ENCODE data around the gene PRKCA. TPM values are rescaled to one million over a fixed set of nuclear protein-coding genes. Genes with fewer than 3 reads are reported as not detected.

Gene PRKCA
- total RNA-seq, 1 experiment from 2014 or later: 22.6 TPM

- Histone ChIP-seq H3K9ac (ENCODE audit: low read length) (no peak overlapping the region), H3K27ac (ENCODE audit: low read length) (no peak overlapping the region), H3F3A (ENCODE audit: low read length, unreplicated experiment) (no peaks in the 10 kb centered on the region), H4K20me1 (ENCODE audit: low read length) (no peaks in the 10 kb centered on the region), H3K9me2 (replicated peaks; ENCODE audit: low read length) (no peaks in the 10 kb centered on the region), H3K4me3 (ENCODE audit: low read length) (no peak overlapping the region), H3K79me2 (ENCODE audit: low read length) (no peaks in the 10 kb centered on the region), H3K4me2 (ENCODE audit: low read length) (no peak overlapping the region), H3K4me1 (ENCODE audit: insufficient read depth, low read length) (no peaks in the 10 kb centered on the region), H3K9me3 (ENCODE audit: low read length) (no peaks in the 10 kb centered on the region), H2AFZ (ENCODE audit: low read length) (no peak overlapping the region), H3K27me3 (ENCODE audit: low read length) (no peaks in the 10 kb centered on the region), H3K36me3 (ENCODE audit: low read depth, low read length) (peaks cover 6% of the 10 kb centered on the region; the same call in 1 of the 2 replicates)
- ChIA-PET CTCF (no interaction called here), POLR2A (ENCODE audit: unreplicated experiment) (no interaction called here)
- TF ChIP-seq CTCF (conservative IDR thresholded peaks at IDR 0.05; ENCODE audit: low read depth, low read length) (no peak), EZH2 (IDR thresholded peaks at IDR 0.05; ENCODE audit: low read length, unreplicated experiment) (no peak), EZH2phosphoT487 (IDR thresholded peaks at IDR 0.05; ENCODE audit: borderline replicate concordance, low read length) (no peak)
- DNase-seq (no peak), ATAC-seq (no peak)
- intact Hi-C loops (cut with micrococcal nuclease): no loop called here
- BruUV-seq (replicated peaks): no TSS peak
These were observed 493.1 kb downstream of the PRKCA start for GRCh38 chr17:66795486-66795885.

GRCh38 chr17:66799849-66800537 lies 497.6 kb downstream of the PRKCA start:
- no peaks in the 10 kb centered on the region for H3K79me2 ChIP-seq (ENCODE audit: low read length)
- H4K20me1 ChIP-seq (ENCODE audit: low read length): no peaks in the 10 kb centered on the region
- H3K9ac ChIP-seq (ENCODE audit: low read length): no peak overlapping the region
- no peak overlapping the region for H3K4me2 ChIP-seq (ENCODE audit: low read length)
- H3K27me3 ChIP-seq (ENCODE audit: low read length): no peaks in the 10 kb centered on the region
- no peaks in the 10 kb centered on the region for H3F3A ChIP-seq (ENCODE audit: low read length, unreplicated experiment)
- ATAC-seq (no peak), DNase-seq (no peak)
- no peak overlapping the region for H3K4me3 ChIP-seq (ENCODE audit: low read length)
- H2AFZ ChIP-seq (ENCODE audit: low read length): no peak overlapping the region
- no peak overlapping the region for H3K27ac ChIP-seq (ENCODE audit: low read length)
- H3K36me3 ChIP-seq (ENCODE audit: low read depth, low read length): peaks cover 6% of the 10 kb centered on the region; the same call in 1 of the 2 replicates
- intact Hi-C loops (cut with micrococcal nuclease): no loop called here
- no TSS peak for BruUV-seq (replicated peaks)
- POLR2A ChIA-PET (ENCODE audit: unreplicated experiment): no interaction called here
- TF ChIP-seq CTCF (conservative IDR thresholded peaks at IDR 0.05; ENCODE audit: low read depth, low read length): no peak
- TF ChIP-seq EZH2phosphoT487 (IDR thresholded peaks at IDR 0.05; ENCODE audit: borderline replicate concordance, low read length): no peak
- no peak for TF ChIP-seq EZH2 (IDR thresholded peaks at IDR 0.05; ENCODE audit: low read length, unreplicated experiment)
- CTCF ChIA-PET: no interaction called here
- H3K9me2 ChIP-seq (replicated peaks; ENCODE audit: low read length): no peaks in the 10 kb centered on the region
- no peaks in the 10 kb centered on the region for H3K4me1 ChIP-seq (ENCODE audit: insufficient read depth, low read length)
- no peaks in the 10 kb centered on the region for H3K9me3 ChIP-seq (ENCODE audit: low read length)

- Histone ChIP-seq H3K4me1 (ENCODE audit: insufficient read depth, low read length) (no peaks in the 10 kb centered on the region), H2AFZ (ENCODE audit: low read length) (no peak overlapping the region), H3K4me2 (ENCODE audit: low read length) (no peak overlapping the region), H3F3A (ENCODE audit: low read length, unreplicated experiment) (no peaks in the 10 kb centered on the region), H3K36me3 (ENCODE audit: low read depth, low read length) (no peaks in the 10 kb centered on the region), H3K79me2 (ENCODE audit: low read length) (no peaks in the 10 kb centered on the region), H3K27me3 (ENCODE audit: low read length) (no peaks in the 10 kb centered on the region), H3K27ac (ENCODE audit: low read length) (no peak overlapping the region), H3K9ac (ENCODE audit: low read length) (no peak overlapping the region), H3K9me3 (ENCODE audit: low read length) (no peaks in the 10 kb centered on the region), H3K4me3 (ENCODE audit: low read length) (no peak overlapping the region), H3K9me2 (replicated peaks; ENCODE audit: low read length) (no peaks in the 10 kb centered on the region), H4K20me1 (ENCODE audit: low read length) (no peaks in the 10 kb centered on the region)
- TF ChIP-seq EZH2phosphoT487 (IDR thresholded peaks at IDR 0.05; ENCODE audit: borderline replicate concordance, low read length) (no peak), EZH2 (IDR thresholded peaks at IDR 0.05; ENCODE audit: low read length, unreplicated experiment) (no peak), CTCF (conservative IDR thresholded peaks at IDR 0.05; ENCODE audit: low read depth, low read length) (no peak)
- no TSS peak for BruUV-seq (replicated peaks)
- no peak for DNase-seq
- CTCF ChIA-PET: no interaction called here
- POLR2A ChIA-PET (ENCODE audit: unreplicated experiment): no interaction called here
- intact Hi-C loops (cut with micrococcal nuclease): no loop called here
- no peak for ATAC-seq
These were observed 501.1 kb downstream of the PRKCA start for GRCh38 chr17:66803474-66803951.
